Nephron progenitor cell (in vitro differentiated cells): ENCODE measurements around the gene LMAN2L.

Source experiments
- DNase-seq: peaks from one replicate; pipeline ENCODE4 v3.0.0; 2021
- H3K27ac Mint-ChIP-seq: 2 replicates; pipeline ENCODE4 v1.8.0; 2021; ENCODE audit warnings: mild to moderate bottlenecking, moderate library complexity, mixed read lengths
- H3K27me3 Mint-ChIP-seq: 2 replicates; pipeline ENCODE4 v1.8.0; 2021; ENCODE audit warnings: mild to moderate bottlenecking, low read depth, mixed read lengths; ENCODE audit not compliant: poor library complexity
- H3K36me3 Mint-ChIP-seq: 2 replicates; pipeline ENCODE4 v1.8.0; 2021; ENCODE audit warnings: low read depth, mixed read lengths
- H3K4me1 Mint-ChIP-seq: 2 replicates; pipeline ENCODE4 v1.8.0; 2021; ENCODE audit warnings: mixed read lengths
- H3K4me3 Mint-ChIP-seq: 2 replicates; pipeline ENCODE4 v1.8.0; 2021; ENCODE audit warnings: mild to moderate bottlenecking, moderate library complexity, mixed read lengths
- H3K9me3 Mint-ChIP-seq: 2 replicates; pipeline ENCODE4 v1.8.0; 2021; ENCODE audit warnings: mild to moderate bottlenecking, moderate library complexity, mixed read lengths
- CTCF ChIP-seq: fragments of 200-600 bp; sonication (generic); IDR thresholded peaks from 2 replicates; pipeline ENCODE4 v1.5.0; 2021; ENCODE audit warnings: antibody characterized with exemption

The LMAN2L gene

GRCh38 chr2:96757477-96757860 lies 17.6 kb upstream of the LMAN2L start:
- H3K36me3 Mint-ChIP-seq, result no peaks in the 10 kb centered on the region
- TF ChIP-seq CTCF, result no peak
- no peak overlapping the region for H3K27ac Mint-ChIP-seq
- no peak for DNase-seq
- H3K4me1 Mint-ChIP-seq, result peaks cover 33% of the 10 kb centered on the region
- peaks cover 2% of the 10 kb centered on the region for H3K27me3 Mint-ChIP-seq
- no peak overlapping the region for H3K4me3 Mint-ChIP-seq
- H3K9me3 Mint-ChIP-seq, result no peaks in the 10 kb centered on the region

- no peaks in the 10 kb centered on the region for H3K36me3 Mint-ChIP-seq
- no peak overlapping the region for H3K27ac Mint-ChIP-seq
- TF ChIP-seq CTCF, result no peak
- H3K9me3 Mint-ChIP-seq, result no peaks in the 10 kb centered on the region
- DNase-seq, result no peak
- H3K4me1 Mint-ChIP-seq, result peaks cover 28% of the 10 kb centered on the region
- H3K4me3 Mint-ChIP-seq, result no peak overlapping the region
- peaks cover 2% of the 10 kb centered on the region for H3K27me3 Mint-ChIP-seq
These were observed 17.1 kb upstream of the LMAN2L start for GRCh38 chr2:96756788-96757476.

- no peak for DNase-seq
- Mint-ChIP-seq H3K27me3 (peaks cover 2% of the 10 kb centered on the region), H3K9me3 (no peaks in the 10 kb centered on the region), H3K4me3 (no peak overlapping the region), H3K36me3 (no peaks in the 10 kb centered on the region), H3K27ac (no peak overlapping the region), H3K4me1 (peaks cover 8% of the 10 kb centered on the region)
- TF ChIP-seq CTCF, result no peak
These were observed 14.5 kb upstream of the LMAN2L start for GRCh38 chr2:96754317-96754716.

GRCh38 chr2:96753661-96754282 lies 13.9 kb upstream of the LMAN2L start:
- Mint-ChIP-seq H3K27me3 (peaks cover 3% of the 10 kb centered on the region), H3K27ac (no peak overlapping the region), H3K9me3 (no peaks in the 10 kb centered on the region), H3K4me1 (peaks cover 5% of the 10 kb centered on the region), H3K4me3 (no peak overlapping the region), H3K36me3 (no peaks in the 10 kb centered on the region)
- TF ChIP-seq CTCF, result no peak
- DNase-seq, result no peak

- peaks cover 16% of the 10 kb centered on the region for H3K4me1 Mint-ChIP-seq
- H3K27ac Mint-ChIP-seq, result no peak overlapping the region
- H3K4me3 Mint-ChIP-seq, result no peak overlapping the region
- H3K36me3 Mint-ChIP-seq, result no peaks in the 10 kb centered on the region
- H3K27me3 Mint-ChIP-seq, result peaks cover 17% of the 10 kb centered on the region
- H3K9me3 Mint-ChIP-seq, result no peaks in the 10 kb centered on the region
- no peak for TF ChIP-seq CTCF
- DNase-seq, result no peak
These were observed 11.9 kb upstream of the LMAN2L start for GRCh38 chr2:96751800-96752199.

GRCh38 chr2:96747061-96747617 lies 7.3 kb upstream of the LMAN2L start:
- Mint-ChIP-seq H3K4me3 (no peak overlapping the region), H3K9me3 (no peaks in the 10 kb centered on the region), H3K27me3 (peaks cover 28% of the 10 kb centered on the region), H3K27ac (no peak overlapping the region), H3K4me1 (peaks cover 20% of the 10 kb centered on the region), H3K36me3 (no peaks in the 10 kb centered on the region)
- no peak for DNase-seq
- TF ChIP-seq CTCF, result no peak
